OCI-LY1 (cell line): ENCODE measurements around the gene MRTFA.

Source experiments
- EZH2 ChIP-seq: fragments of 200-600 bp; sonication (generic), shearing (Covaris generic); IDR thresholded peaks from 2 replicates; pipeline ENCODE4 v1.8.0; 2017; ENCODE audit warnings: borderline replicate concordance, mixed run types, mild to moderate bottlenecking, antibody characterized with exemption, low read length, moderate library complexity, mixed read lengths
- TF ChIP-seq, protein P1 (sequence below): fragments of 200-600 bp; sonication (generic), shearing (Covaris generic); IDR thresholded peaks from 2 replicates; pipeline ENCODE4 v1.5.1; 2017; ENCODE audit warnings: mild to moderate bottlenecking, antibody characterized with exemption, low read length, moderate library complexity, mixed read lengths

DNA sequence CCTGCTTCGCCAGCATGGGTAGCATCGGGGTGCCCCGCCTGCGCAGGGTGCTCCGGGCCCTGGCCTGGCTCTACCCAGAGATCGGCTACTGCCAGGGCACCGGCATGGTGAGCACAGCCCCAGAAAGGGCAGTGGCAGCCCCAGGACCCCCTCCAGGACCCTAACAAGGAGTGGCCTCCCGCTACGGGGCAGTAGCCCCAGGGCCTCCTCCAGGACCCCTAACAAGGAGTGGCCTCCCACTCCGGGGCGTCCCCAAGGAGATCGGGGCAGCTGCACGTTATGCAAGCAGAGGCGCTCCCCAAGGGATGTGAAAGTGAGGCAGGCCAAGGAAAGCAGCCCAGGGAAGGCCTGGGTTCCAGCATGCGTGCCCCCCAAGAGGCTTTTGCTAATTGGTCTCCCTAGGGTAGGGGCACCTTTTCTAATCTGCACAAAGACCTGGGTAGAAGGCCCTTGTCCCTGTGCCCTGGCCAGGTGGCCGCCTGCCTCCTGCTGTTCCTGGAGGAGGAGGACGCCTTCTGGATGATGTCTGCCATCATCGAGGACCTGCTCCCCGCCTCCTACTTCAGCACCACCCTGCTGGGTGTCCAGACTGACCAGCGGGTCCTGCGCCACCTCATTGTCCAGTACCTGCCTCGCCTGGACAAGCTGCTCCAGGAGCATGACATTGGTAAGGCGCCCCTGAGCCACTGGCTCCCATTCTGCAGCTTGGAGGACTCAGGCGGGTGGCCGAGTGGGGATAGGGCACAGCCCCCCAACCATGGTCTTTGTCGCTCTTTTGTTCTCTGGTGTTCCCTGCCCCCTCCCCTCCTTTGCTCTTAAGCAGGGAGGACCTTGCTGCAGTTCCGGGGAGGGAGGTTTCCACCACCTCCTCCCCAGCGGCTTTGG, 231.1 kb downstream of the MRTFA start:
- TF ChIP-seq, protein P1, sequence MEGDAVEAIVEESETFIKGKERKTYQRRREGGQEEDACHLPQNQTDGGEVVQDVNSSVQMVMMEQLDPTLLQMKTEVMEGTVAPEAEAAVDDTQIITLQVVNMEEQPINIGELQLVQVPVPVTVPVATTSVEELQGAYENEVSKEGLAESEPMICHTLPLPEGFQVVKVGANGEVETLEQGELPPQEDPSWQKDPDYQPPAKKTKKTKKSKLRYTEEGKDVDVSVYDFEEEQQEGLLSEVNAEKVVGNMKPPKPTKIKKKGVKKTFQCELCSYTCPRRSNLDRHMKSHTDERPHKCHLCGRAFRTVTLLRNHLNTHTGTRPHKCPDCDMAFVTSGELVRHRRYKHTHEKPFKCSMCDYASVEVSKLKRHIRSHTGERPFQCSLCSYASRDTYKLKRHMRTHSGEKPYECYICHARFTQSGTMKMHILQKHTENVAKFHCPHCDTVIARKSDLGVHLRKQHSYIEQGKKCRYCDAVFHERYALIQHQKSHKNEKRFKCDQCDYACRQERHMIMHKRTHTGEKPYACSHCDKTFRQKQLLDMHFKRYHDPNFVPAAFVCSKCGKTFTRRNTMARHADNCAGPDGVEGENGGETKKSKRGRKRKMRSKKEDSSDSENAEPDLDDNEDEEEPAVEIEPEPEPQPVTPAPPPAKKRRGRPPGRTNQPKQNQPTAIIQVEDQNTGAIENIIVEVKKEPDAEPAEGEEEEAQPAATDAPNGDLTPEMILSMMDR, result no peak
- TF ChIP-seq EZH2, result no peak
